HUES48 (cell line): ENCODE measurements around the gene AMER1.
"Not testable (repeated sequence)": the region's sequence is repeated elsewhere in the genome, so short reads cannot be mapped to it uniquely, and the experiment has no call there.

Experiments used
- H3K27ac ChIP-seq: one replicate; pipeline ENCODE4 v1.7.0; 2013; ENCODE audit warnings: low read depth, low read length, inconsistent platforms
- H3K27me3 ChIP-seq: 2 replicates; pipeline ENCODE4 v1.6.1; 2013; ENCODE audit warnings: mild to moderate bottlenecking, low read length; ENCODE audit not compliant: control insufficient read depth, insufficient read depth
- H3K36me3 ChIP-seq: 2 replicates; pipeline ENCODE4 v1.6.1; 2013; ENCODE audit warnings: low read length; ENCODE audit not compliant: control insufficient read depth, insufficient read depth
- H3K4me1 ChIP-seq: 2 replicates; pipeline ENCODE4 v1.6.1; 2013; ENCODE audit warnings: mild to moderate bottlenecking, low read length; ENCODE audit not compliant: control insufficient read depth, insufficient read depth
- H3K4me3 ChIP-seq: 2 replicates; pipeline ENCODE4 v1.5.1; 2013; ENCODE audit warnings: mild to moderate bottlenecking, low read depth, low read length
- H3K9ac ChIP-seq: 2 replicates; pipeline ENCODE4 v1.6.1; 2013; ENCODE audit warnings: mild to moderate bottlenecking, low read depth, low read length, moderate library complexity
- H3K9me3 ChIP-seq: 2 replicates; pipeline ENCODE4 v1.6.1; 2013; ENCODE audit warnings: low read length; ENCODE audit not compliant: control insufficient read depth, insufficient read depth

Gene AMER1

GRCh38 chrX:64205441-64205734, at the start of gene AMER1:
AMER1 (minus strand) TSS chrX:64205708; CDS start chrX:64193286, 12,422 bp downstream.
- H3K4me1 ChIP-seq = no peaks in the 10 kb centered on the region
- H3K27me3 ChIP-seq = peaks cover 11% of the 10 kb centered on the region
- peak within 1 kb of the TSS; percentile 40; the same call in 1 of the 2 replicates for H3K9ac ChIP-seq
- H3K4me3 ChIP-seq = peak within 1 kb of the TSS; percentile 74
- peak within 1 kb of the TSS; percentile 80 for H3K27ac ChIP-seq
- H3K36me3 ChIP-seq = no peaks in the 10 kb centered on the region
- H3K9me3 ChIP-seq = peaks cover 32% of the 10 kb centered on the region; the same call in 1 of the 2 replicates

GRCh38 chrX:64230123-64230970, 24.8 kb upstream of the AMER1 start, which contains the start of gene ASB12:
ASB12 (minus strand) TSS chrX:64230607; CDS start chrX:64225650, 4,957 bp downstream.
- no peak within 1 kb of the TSS for H3K4me3 ChIP-seq
- no peak within 1 kb of the TSS for H3K27ac ChIP-seq
- peaks cover 48% of the 10 kb centered on the region for H3K9me3 ChIP-seq
- H3K9ac ChIP-seq = no peak within 1 kb of the TSS
- H3K4me1 ChIP-seq = no peaks in the 10 kb centered on the region
- no peaks in the 10 kb centered on the region for H3K36me3 ChIP-seq
- H3K27me3 ChIP-seq = no peaks in the 10 kb centered on the region

- Histone ChIP-seq H3K9me3 (peaks cover 53% of the 10 kb centered on the region), H3K4me1 (no peaks in the 10 kb centered on the region), H3K4me3 (no peak overlapping the region), H3K27ac (no peak overlapping the region), H3K9ac (no peak overlapping the region), H3K27me3 (no peaks in the 10 kb centered on the region), H3K36me3 (no peaks in the 10 kb centered on the region)
These were observed 23.6 kb upstream of the AMER1 start for GRCh38 chrX:64229154-64229553.

GRCh38 chrX:64218023-64218422, 12.5 kb upstream of the AMER1 start:
- Histone ChIP-seq H3K9ac (no peak overlapping the region), H3K27ac (no peak overlapping the region), H3K4me3 (no peak overlapping the region), H3K27me3 (no peaks in the 10 kb centered on the region), H3K36me3 (no peaks in the 10 kb centered on the region), H3K9me3 (peaks cover 41% of the 10 kb centered on the region), H3K4me1 (no peaks in the 10 kb centered on the region)

- not testable (repeated sequence) for H3K4me1 ChIP-seq, H3K9ac ChIP-seq, H3K4me3 ChIP-seq, H3K27ac ChIP-seq, H3K36me3 ChIP-seq, H3K27me3 ChIP-seq
- H3K9me3 ChIP-seq = peaks cover 38% of the 10 kb centered on the region
These were observed 8.5 kb upstream of the AMER1 start for GRCh38 chrX:64213989-64214388.

GRCh38 chrX:64206556-64207162, 1.2 kb upstream of the AMER1 start:
- peak overlapping the region; percentile 74 for H3K4me3 ChIP-seq
- H3K9ac ChIP-seq = no peak overlapping the region
- H3K4me1 ChIP-seq = no peaks in the 10 kb centered on the region
- H3K36me3 ChIP-seq = no peaks in the 10 kb centered on the region
- peaks cover 33% of the 10 kb centered on the region; the same call in 1 of the 2 replicates for H3K9me3 ChIP-seq
- H3K27ac ChIP-seq = peak overlapping the region; percentile 80
- H3K27me3 ChIP-seq = peaks cover 11% of the 10 kb centered on the region

GRCh38 chrX:64205735-64206501, 410 bp upstream of the AMER1 start:
- peaks cover 31% of the 10 kb centered on the region; the same call in 1 of the 2 replicates for H3K9me3 ChIP-seq
- H3K36me3 ChIP-seq = no peaks in the 10 kb centered on the region
- H3K27ac ChIP-seq = peak overlapping the region; percentile 80
- H3K9ac ChIP-seq = peak overlapping the region; percentile 40; the same call in 1 of the 2 replicates
- H3K4me3 ChIP-seq = peak overlapping the region; percentile 74
- no peaks in the 10 kb centered on the region for H3K4me1 ChIP-seq
- H3K27me3 ChIP-seq = peaks cover 11% of the 10 kb centered on the region

- H3K27ac ChIP-seq = no peak overlapping the region
- H3K27me3 ChIP-seq = peaks cover 11% of the 10 kb centered on the region
These were observed 637 bp downstream of the AMER1 start for GRCh38 chrX:64204701-64205440.

GRCh38 chrX:64204252-64204651, 1.3 kb downstream of the AMER1 start:
- Histone ChIP-seq H3K4me1 (no peaks in the 10 kb centered on the region), H3K27ac (no peak overlapping the region), H3K4me3 (peak overlapping the region; percentile 74), H3K9ac (no peak overlapping the region), H3K27me3 (peaks cover 11% of the 10 kb centered on the region), H3K36me3 (no peaks in the 10 kb centered on the region), H3K9me3 (peaks cover 32% of the 10 kb centered on the region; the same call in 1 of the 2 replicates)

More at GRCh38 chrX:64204701-64205440, 637 bp downstream of the AMER1 start:
- no peaks in the 10 kb centered on the region for H3K36me3 ChIP-seq
- peak overlapping the region; percentile 35; the same call in 1 of the 2 replicates for H3K9ac ChIP-seq
- H3K4me3 ChIP-seq = peak overlapping the region; percentile 74
- H3K9me3 ChIP-seq = peaks cover 31% of the 10 kb centered on the region; the same call in 1 of the 2 replicates
- H3K4me1 ChIP-seq = no peaks in the 10 kb centered on the region

GRCh38 chrX:64202808-64203325, 2.6 kb downstream of the AMER1 start:
- Histone ChIP-seq H3K4me3 (no peak overlapping the region), H3K27ac (no peak overlapping the region), H3K9me3 (peaks cover 31% of the 10 kb centered on the region; the same call in 1 of the 2 replicates), H3K36me3 (no peaks in the 10 kb centered on the region), H3K4me1 (no peaks in the 10 kb centered on the region), H3K27me3 (peaks cover 11% of the 10 kb centered on the region), H3K9ac (no peak overlapping the region)
